Kidney epithelial cell (primary cell): ENCODE measurements around the gene ABCG8. TPM values are rescaled to one million over a fixed set of nuclear protein-coding genes. Genes with fewer than 3 reads are reported as not detected.

Source experiments
- DNase-seq: peaks from one replicate; pipeline ENCODE4 v3.0.0-alpha.2; 2010; ENCODE audit warnings: low read depth
- H3K27me3 ChIP-seq: 2 replicates; pipeline ENCODE4 v1.6.0; 2011; ENCODE audit warnings: low read length; ENCODE audit not compliant: control insufficient read depth, insufficient read depth
- H3K36me3 ChIP-seq: 2 replicates; pipeline ENCODE4 v1.5.1; 2011; ENCODE audit warnings: low read length; ENCODE audit not compliant: control insufficient read depth, insufficient read depth
- H3K4me3 ChIP-seq: 2 replicates; pipeline ENCODE4 v1.5.1; 2011; ENCODE audit warnings: low read depth, mild to moderate bottlenecking, control low read depth, low read length
- total RNA-seq: library from RNA; depleted of rRNA; stranded (reverse); fragments of >200 nt; gene quantifications from 2 replicates; pipeline ENCODE4 v1.2.3, GENCODE V29; 2015
- TF ChIP-seq, protein P1 (sequence below): IDR thresholded peaks from 2 replicates; pipeline ENCODE4 v1.5.1; 2011; ENCODE audit warnings: mild to moderate bottlenecking, moderate library complexity, low read length, control low read depth, inconsistent platforms; ENCODE audit not compliant: insufficient read depth, poor library complexity, severe bottlenecking

Gene ABCG8
- total RNA-seq, 1 donor from 2014 or later: not detected

DNA sequence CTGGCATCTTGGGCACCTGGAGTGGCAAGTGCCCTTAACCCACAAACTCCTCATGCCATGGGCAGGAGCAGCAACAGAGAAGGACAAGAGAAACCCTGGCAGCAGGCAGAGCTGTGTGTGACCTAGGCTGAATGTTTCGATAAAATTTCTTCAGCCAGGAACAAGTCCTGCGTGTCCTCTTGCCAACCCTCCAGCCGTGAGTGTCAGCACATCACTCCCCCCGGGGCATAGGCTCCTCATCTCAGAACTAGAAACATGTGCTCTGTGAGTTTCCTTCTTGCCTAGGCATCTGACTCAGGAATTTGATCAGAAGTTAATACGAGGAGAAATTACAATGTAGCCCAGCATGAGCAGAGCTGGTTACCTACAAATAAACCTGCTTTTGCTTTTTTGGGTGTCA lies 2.2 kb downstream of the ABCG8 start:
- no peak for DNase-seq
- Histone ChIP-seq H3K36me3 (no peaks in the 10 kb centered on the region), H3K4me3 (no peak overlapping the region), H3K27me3 (no peaks in the 10 kb centered on the region)
- TF ChIP-seq, protein P1, sequence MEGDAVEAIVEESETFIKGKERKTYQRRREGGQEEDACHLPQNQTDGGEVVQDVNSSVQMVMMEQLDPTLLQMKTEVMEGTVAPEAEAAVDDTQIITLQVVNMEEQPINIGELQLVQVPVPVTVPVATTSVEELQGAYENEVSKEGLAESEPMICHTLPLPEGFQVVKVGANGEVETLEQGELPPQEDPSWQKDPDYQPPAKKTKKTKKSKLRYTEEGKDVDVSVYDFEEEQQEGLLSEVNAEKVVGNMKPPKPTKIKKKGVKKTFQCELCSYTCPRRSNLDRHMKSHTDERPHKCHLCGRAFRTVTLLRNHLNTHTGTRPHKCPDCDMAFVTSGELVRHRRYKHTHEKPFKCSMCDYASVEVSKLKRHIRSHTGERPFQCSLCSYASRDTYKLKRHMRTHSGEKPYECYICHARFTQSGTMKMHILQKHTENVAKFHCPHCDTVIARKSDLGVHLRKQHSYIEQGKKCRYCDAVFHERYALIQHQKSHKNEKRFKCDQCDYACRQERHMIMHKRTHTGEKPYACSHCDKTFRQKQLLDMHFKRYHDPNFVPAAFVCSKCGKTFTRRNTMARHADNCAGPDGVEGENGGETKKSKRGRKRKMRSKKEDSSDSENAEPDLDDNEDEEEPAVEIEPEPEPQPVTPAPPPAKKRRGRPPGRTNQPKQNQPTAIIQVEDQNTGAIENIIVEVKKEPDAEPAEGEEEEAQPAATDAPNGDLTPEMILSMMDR: no peak

DNA sequence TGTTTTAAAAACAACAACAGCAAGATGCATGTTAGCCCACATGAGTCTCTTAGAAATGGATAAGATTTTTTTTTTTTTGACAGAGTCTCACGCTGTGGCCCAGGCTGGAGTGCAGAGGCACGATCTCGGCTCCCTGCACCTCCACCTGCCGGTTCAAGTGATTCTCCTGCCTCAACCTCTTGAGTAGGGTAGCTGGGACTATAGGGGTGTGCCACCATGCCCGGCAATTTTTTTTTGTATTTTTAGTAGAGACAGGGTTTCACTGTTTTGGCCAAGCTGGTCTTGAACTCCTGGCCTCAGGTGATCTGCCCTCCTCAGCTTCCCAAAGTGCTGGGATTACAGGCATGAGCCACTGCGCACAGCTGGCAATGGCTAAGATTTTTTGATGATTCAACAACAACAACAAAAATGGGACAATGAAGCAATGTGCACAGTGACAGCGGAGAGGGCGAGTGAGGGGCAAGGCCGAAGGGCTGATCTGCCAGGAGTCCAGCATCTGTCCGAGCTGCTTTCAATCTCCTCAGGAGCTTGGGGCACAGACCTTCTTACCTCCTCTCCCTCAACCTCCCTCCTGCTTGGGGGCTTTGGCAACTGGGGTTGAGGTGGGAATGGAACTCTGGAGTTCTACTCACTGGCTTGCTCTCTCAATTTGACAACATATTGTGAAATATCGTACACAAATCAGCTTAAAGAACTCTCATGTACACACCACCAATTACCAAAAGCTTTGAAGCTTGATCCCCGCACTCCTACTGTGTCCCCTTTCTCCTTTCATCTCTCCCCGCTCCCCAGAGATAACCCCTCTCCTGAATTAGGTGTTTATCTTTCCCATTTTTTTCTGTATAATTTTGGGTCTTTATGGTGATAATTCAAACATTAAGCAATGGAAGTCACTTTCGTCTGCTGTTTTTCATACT lies 3.4 kb downstream of the ABCG8 start:
- DNase-seq: no peak
- Histone ChIP-seq H3K4me3 (no peak overlapping the region), H3K27me3 (no peaks in the 10 kb centered on the region), H3K36me3 (no peaks in the 10 kb centered on the region)
- TF ChIP-seq, protein P1: no peak

DNA sequence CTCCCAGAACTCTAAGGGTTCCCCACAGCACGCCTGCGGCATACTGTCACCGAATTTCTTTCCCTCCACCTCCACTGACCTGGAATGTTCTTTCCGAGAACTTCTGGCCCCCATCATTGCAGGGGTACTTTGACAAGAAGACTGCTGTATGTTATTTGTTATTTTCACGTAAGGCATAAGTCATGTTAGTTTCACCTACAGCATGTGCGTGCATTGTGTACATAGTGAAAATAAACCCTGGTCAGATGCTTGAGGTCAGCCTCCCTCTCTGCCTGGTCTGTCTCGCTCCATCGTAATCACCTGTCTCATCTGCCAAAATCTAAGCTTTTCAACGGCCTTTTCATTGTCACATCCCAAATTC lies 4.1 kb downstream of the ABCG8 start:
- Histone ChIP-seq H3K4me3 (no peak overlapping the region), H3K36me3 (no peaks in the 10 kb centered on the region), H3K27me3 (no peaks in the 10 kb centered on the region)
- no peak for DNase-seq
- TF ChIP-seq, protein P1: no peak

DNA sequence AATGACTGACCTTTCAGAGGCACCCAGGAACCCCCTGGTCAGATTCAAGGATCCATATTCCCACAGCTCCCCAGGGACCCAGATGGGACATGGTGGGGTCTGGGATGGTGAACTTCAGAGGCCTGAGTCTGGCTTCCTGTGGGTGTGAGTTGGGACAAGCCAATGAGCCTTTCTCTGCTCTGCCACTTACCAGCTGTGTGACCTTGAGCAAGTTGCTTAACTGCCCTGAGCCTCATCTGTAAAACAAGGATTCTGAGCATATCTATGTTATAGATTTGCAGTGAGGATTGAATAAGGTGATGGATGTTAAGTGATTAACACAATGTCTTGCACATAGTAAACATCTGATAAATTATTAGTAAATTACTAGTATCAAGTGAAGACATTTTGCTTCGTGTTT lies 6.4 kb downstream of the ABCG8 start:
- H3K36me3 ChIP-seq: no peaks in the 10 kb centered on the region
- no peaks in the 10 kb centered on the region for H3K27me3 ChIP-seq
- no peak overlapping the region for H3K4me3 ChIP-seq
- TF ChIP-seq, protein P1: no peak
- no peak for DNase-seq

DNA sequence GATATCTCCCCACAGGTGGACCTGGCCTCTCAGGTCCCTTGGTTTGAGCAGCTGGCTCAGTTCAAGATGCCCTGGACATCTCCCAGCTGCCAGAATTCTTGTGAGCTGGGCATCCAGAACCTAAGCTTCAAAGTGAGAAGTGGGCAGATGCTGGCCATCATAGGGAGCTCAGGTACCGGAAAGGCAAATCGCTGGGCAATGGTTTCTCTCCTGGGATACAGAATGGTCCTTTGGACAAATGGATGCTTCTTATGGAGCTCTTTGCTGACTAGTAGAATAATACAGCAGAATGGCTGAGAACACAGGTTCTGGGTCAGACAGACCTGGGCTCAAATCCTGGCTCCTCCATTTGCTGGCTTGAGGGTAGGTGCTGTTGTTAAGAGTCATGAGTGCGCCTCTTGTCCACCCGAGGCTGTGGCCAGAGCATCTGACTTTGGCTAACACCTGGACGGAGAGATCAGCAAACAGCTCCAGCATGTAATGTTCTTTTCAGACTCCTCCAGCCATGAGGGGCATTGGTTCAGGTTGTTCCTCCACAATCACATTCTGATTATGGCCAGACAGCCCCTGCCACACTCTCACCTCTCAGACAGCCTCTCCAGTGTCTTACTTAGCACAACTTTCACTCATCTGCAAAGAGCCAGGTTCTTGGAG lies 7.5 kb downstream of the ABCG8 start:
- H3K4me3 ChIP-seq: no peak overlapping the region
- TF ChIP-seq, protein P1: no peak
- H3K36me3 ChIP-seq: no peaks in the 10 kb centered on the region
- no peak for DNase-seq
- H3K27me3 ChIP-seq: no peaks in the 10 kb centered on the region

DNA sequence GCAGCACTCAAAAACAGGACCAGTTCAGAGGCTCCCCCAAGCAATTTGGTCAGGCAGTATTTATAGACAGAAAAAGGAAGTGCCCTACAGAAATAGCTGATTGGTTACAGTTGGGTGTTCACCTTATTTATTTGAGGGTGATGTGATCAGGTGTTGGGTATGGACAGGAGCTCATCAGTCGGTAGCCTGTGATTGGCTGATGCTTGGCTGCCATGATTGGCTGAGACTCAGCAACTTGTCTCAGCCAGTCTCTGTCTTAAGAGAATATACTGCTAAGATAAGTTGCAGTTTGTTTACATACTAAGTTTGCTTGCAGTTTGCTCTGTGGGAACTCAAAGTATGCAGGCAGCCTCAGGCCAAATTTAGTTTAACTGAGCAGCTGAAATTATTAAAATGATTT lies 9.4 kb downstream of the ABCG8 start:
- no peak overlapping the region for H3K4me3 ChIP-seq
- TF ChIP-seq, protein P1: no peak
- peaks cover under 1% of the 10 kb centered on the region for H3K27me3 ChIP-seq
- no peak for DNase-seq
- no peaks in the 10 kb centered on the region for H3K36me3 ChIP-seq
